Left ventricle myocardium inferior (tissue), 1 donor: ENCODE measurements around the gene A2ML1. TPM values are rescaled to one million over a fixed set of nuclear protein-coding genes. Genes with fewer than 3 reads are reported as not detected.
A peak's percentile ranks its signal among the peaks of the same experiment; 100 is the strongest.
"Not testable (repeated sequence)": the region's sequence is repeated elsewhere in the genome, so short reads cannot be mapped to it uniquely, and the experiment has no call there.

Experiments
- DNase-seq: peaks from one replicate; pipeline ENCODE4 v3.0.0-alpha.2; 2020
- H3K27ac ChIP-seq: fragments of 200-600 bp; replicated peaks from 2 replicates; pipeline ENCODE4 v1.8.0; 2021
- H3K27me3 ChIP-seq: fragments of 200-600 bp; 2 replicates; pipeline ENCODE4 v1.8.0; 2021; ENCODE audit warnings: low read depth
- H3K36me3 ChIP-seq: fragments of 200-600 bp; 2 replicates; pipeline ENCODE4 v1.8.0; 2021
- H3K4me1 ChIP-seq: fragments of 200-600 bp; 2 replicates; pipeline ENCODE4 v1.8.0; 2021
- H3K4me3 ChIP-seq: fragments of 200-600 bp; 2 replicates; pipeline ENCODE4 v1.8.0; 2021; ENCODE audit warnings: mild to moderate bottlenecking, moderate library complexity
- H3K9me3 ChIP-seq: fragments of 200-600 bp; replicated peaks from 2 replicates; pipeline ENCODE4 v1.8.0; 2021
- CTCF ChIP-seq: fragments of 200-600 bp; IDR thresholded peaks from 2 replicates; pipeline ENCODE4 v1.8.0; 2021; ENCODE audit warnings: antibody characterized with exemption, mild to moderate bottlenecking, borderline replicate concordance
- intact Hi-C: fragments of 100-400 bp; cut with micrococcal nuclease; formaldehyde crosslinking; loops from one replicate; pipeline ENCODE4 v1.11.0; 2022
- total RNA-seq: library from RNA; stranded (reverse); fragmentation: NEBNext Ultra II Directional; extraction: Animal tissue kit (Norgen Biotek cat#: 25700); gene quantifications from one replicate; pipeline ENCODE4 v1.2.1, GENCODE V29; 2021
- donor health status: DM: no; HTN: yes; CAD: no; lungs with severe emphysema.

The A2ML1 gene
- total RNA-seq, 1 donor from 2014 or later: not detected

GRCh38 chr12:8817856-8818255 lies 4.6 kb upstream of the A2ML1 start:
- Histone ChIP-seq H3K4me3 (no peak overlapping the region), H3K4me1 (no peaks in the 10 kb centered on the region), H3K9me3 (no peaks in the 10 kb centered on the region), H3K27me3 (no peaks in the 10 kb centered on the region), H3K36me3 (no peaks in the 10 kb centered on the region), H3K27ac (no peak overlapping the region)
- intact Hi-C loops: no loop called here
- DNase-seq: no peak
- no peak for TF ChIP-seq CTCF

DNA sequence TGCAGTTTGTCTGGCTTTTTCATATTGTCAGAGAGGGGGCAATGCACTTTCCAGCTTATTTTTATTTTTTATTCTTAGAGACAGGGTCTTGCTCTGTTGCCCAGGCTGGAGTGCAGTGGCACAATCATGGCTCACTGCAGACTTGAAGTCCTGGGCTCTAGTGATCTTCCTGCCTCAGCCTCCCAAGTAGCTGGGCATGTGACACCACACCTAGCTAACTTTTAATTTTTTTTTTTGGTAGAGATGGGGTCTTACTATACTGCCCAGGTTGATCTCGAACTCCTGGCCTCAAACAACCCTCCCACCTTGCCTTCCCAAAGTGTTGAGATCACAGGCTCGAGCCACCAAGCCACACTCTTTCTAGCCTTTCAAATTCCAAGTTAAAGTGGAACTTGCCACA lies 3.9 kb upstream of the A2ML1 start:
- no peak for DNase-seq
- Histone ChIP-seq H3K27ac (no peak overlapping the region), H3K4me3 (no peak overlapping the region), H3K9me3 (no peaks in the 10 kb centered on the region), H3K4me1 (no peaks in the 10 kb centered on the region), H3K36me3 (no peaks in the 10 kb centered on the region), H3K27me3 (no peaks in the 10 kb centered on the region)
- intact Hi-C loops: no loop called here
- TF ChIP-seq CTCF: no peak

DNA sequence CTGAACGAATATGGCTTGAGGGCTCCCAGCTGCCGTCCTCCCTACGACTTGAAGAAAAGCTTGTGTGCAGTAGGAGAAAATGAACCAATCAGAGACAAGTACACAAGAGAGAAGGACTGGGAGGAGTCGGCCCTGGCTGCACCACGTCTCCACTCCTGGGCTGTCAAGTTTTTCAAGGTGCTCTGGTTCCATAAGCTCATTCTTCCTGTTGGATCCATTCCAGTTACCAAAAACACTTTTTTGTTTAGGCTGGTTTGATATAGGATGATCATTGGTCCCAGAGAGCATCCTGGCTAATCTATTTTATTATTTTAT lies 2.8 kb upstream of the A2ML1 start:
- intact Hi-C loops: no loop called here
- no peak overlapping the region for H3K4me3 ChIP-seq
- no peaks in the 10 kb centered on the region for H3K36me3 ChIP-seq
- H3K9me3 ChIP-seq: no peaks in the 10 kb centered on the region
- H3K4me1 ChIP-seq: no peaks in the 10 kb centered on the region
- no peak overlapping the region for H3K27ac ChIP-seq
- no peak for DNase-seq
- no peak for TF ChIP-seq CTCF
- H3K27me3 ChIP-seq: no peaks in the 10 kb centered on the region

DNA sequence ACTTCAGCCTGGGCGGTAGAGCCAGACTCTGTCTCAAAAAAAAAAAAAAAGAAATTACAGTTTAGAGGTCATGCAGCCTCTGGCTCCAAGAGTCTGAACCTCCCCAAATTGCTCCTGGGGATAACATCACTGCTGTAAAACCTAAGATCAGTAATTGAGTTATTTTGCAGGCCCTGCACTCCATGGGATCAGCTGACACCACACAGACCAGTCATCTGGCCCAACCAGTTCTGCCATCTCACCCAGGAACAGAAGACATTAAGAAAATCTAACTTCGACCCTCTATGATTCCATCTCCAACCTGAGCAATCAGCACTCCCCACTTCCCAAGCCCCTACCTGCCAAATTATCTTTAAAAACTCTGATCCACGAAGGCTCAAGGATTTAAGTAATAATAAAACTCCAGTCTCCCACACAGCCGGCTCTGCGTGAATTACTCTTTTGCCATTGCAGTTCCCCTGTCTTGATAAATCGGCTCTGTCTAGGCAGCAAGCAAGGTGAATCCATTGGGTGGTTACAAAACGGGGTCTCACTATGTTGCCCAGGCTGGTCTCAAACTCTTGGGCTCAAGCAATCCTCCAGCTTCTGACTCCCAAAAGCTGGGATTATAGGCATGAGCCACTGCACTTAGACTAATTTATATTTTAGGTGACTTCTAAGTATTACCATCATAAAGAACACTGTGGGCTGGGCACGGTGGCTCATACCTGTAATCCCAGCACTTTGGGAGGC lies 1.6 kb upstream of the A2ML1 start:
- H3K9me3 ChIP-seq, H3K27me3 ChIP-seq, H3K36me3 ChIP-seq, DNase-seq, H3K27ac ChIP-seq, H3K4me3 ChIP-seq, H3K4me1 ChIP-seq, intact Hi-C loops: not testable (repeated sequence)

DNA sequence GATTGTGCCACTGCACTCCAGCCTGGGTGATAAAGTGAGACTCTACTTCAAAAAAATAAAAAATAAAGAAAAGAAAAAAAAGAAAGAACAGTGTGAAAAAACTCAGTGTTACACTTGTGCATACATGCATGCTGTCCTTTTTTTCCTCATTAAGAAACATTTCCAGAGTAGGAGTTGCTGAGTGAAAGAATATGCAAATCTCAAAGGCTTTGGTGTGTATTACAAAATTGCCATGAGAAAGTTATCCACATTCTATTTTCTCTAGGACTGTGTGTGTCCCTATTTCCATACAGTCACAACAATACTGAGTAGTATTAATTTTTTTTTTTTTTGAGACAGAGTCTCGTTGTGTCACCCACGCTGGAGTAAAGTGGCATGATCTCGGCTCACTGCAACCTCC lies 830 bp upstream of the A2ML1 start:
- peaks cover 14% of the 10 kb centered on the region for H3K9me3 ChIP-seq
- no peak overlapping the region for H3K27ac ChIP-seq
- H3K36me3 ChIP-seq: no peaks in the 10 kb centered on the region
- no peaks in the 10 kb centered on the region for H3K4me1 ChIP-seq
- no peak for TF ChIP-seq CTCF
- no peak for DNase-seq
- intact Hi-C loops: no loop called here
- no peaks in the 10 kb centered on the region for H3K27me3 ChIP-seq
- H3K4me3 ChIP-seq: no peak overlapping the region

DNA sequence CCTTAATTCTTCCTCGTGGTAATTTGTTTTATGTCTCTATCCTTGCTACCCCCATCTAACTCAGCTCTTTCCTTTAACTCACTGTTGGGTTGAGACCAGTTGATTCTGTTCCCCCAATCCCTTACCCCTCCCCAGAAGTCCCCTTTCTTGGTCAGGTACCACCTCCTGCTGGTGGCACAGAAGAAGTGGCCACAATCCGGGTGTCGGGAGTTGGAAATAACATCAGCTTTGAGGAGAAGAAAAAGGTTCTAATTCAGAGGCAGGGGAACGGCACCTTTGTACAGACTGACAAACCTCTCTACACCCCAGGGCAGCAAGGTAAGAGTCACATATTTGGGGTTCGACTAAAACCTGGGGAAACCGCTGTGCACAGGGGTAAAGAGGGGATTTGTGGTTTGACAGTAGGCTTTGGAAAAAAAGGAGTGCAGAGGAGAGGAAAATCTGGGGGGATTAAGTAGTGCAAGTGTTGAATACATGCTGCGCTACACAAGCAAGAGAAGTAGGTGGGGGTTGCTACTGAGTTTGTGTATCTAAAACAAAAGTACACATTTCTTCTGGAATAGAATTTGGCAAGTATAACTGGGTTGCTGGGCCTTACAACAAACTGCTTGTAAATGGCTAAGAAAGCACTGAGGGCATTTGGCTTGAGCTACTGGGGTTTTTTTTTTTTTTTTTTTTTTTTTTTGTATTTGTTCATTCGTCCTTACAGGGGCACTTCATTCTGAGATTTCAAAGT lies 1.3 kb downstream of the A2ML1 start:
- peak; percentile 67 for TF ChIP-seq CTCF
- Histone ChIP-seq H3K27ac (no peak overlapping the region), H3K27me3 (peaks cover 5% of the 10 kb centered on the region), H3K36me3 (no peaks in the 10 kb centered on the region), H3K9me3 (peaks cover 14% of the 10 kb centered on the region), H3K4me1 (no peaks in the 10 kb centered on the region), H3K4me3 (no peak overlapping the region)
- DNase-seq: no peak
- intact Hi-C loops: no loop called here
